HEK293 (cell line): Measurements from ENCODE around the gene EFCC1.
A peak's percentile ranks its signal among the peaks of the same experiment; 100 is the strongest.

Experiments
- CTCF ChIA-PET: fragments of 350-600 bp; formaldehyde crosslinking; extraction: SDS; loops from one replicate; lab custom pipeline; 2021; ENCODE audit warnings: antibody characterized with exemption; lab: Yijun Ruan, JAX
- POLR2A ChIA-PET: fragments of 300-600 bp; formaldehyde crosslinking; extraction: SDS; loops from one replicate; lab custom pipeline; 2020; ENCODE audit warnings: antibody characterized with exemption, inconsistent platforms; lab: Yijun Ruan, JAX
- H3K27ac ChIP-seq: fragments of 200-500 bp; sonication (Bioruptor generic); 2 replicates; pipeline ENCODE4 v1.5.1; 2014; ENCODE audit warnings: low read depth, low read length, control low read depth, inconsistent platforms; ENCODE audit errors: extremely low read depth
- H3K36me3 ChIP-seq, 2 experiments: fragments of 200-500 bp in 1 of 2; sonication (Bioruptor generic) in 1 of 2; 1 replicate in 1 of 2; 2 replicates in 1 of 2; pipeline ENCODE4 v1.5.1; 2014 to 2017; ENCODE audit warnings: inconsistent platforms in 2 of 2, low read length in 2 of 2; ENCODE audit not compliant: control insufficient read depth in 2 of 2, insufficient read depth in 1 of 2
- H3K4me1 ChIP-seq: fragments of 200-500 bp; sonication (Bioruptor generic); 2 replicates; pipeline ENCODE4 v1.5.1; 2014; ENCODE audit warnings: mild to moderate bottlenecking, low read length, inconsistent platforms; ENCODE audit not compliant: control insufficient read depth, insufficient read depth
- H3K4me3 ChIP-seq: 2 replicates; pipeline ENCODE4 v1.5.1; 2011; ENCODE audit warnings: low read depth, mild to moderate bottlenecking, control low read depth, low read length, moderate library complexity
- H3K9me3 ChIP-seq: fragments of 200-500 bp; sonication (Bioruptor generic); 2 replicates; pipeline ENCODE4 v1.5.1; 2014; ENCODE audit warnings: low read depth, low read length, inconsistent platforms; ENCODE audit not compliant: control insufficient read depth, insufficient read depth
- AEBP2 ChIP-seq: fragments of 450-650 bp; formaldehyde crosslinking; IDR thresholded peaks from 2 replicates; pipeline ENCODE4 v1.5.1; 2016; ENCODE audit warnings: missing biosample characterization, missing genetic modification characterization, borderline replicate concordance
- RBAK ChIP-seq: fragments of 450-650 bp; formaldehyde crosslinking; IDR thresholded peaks from 2 replicates; pipeline ENCODE4 v1.5.1; 2016; ENCODE audit warnings: missing biosample characterization, missing genetic modification characterization
- ZBTB17 ChIP-seq: fragments of 450-650 bp; formaldehyde crosslinking; IDR thresholded peaks from 2 replicates; pipeline ENCODE4 v1.5.1; 2016; ENCODE audit warnings: missing biosample characterization, missing genetic modification characterization
- ZEB2 ChIP-seq: fragments of 450-650 bp; formaldehyde crosslinking; IDR thresholded peaks from 2 replicates; pipeline ENCODE4 v1.5.1; 2016; ENCODE audit warnings: missing biosample characterization, missing genetic modification characterization
- ZFP69B ChIP-seq: fragments of 450-650 bp; formaldehyde crosslinking; IDR thresholded peaks from 2 replicates; pipeline ENCODE4 v1.5.1; 2016; ENCODE audit warnings: missing biosample characterization, missing genetic modification characterization
- ZNF473 ChIP-seq: fragments of 450-650 bp; formaldehyde crosslinking; IDR thresholded peaks from 2 replicates; pipeline ENCODE4 v1.5.1; 2017; ENCODE audit warnings: missing biosample characterization, missing genetic modification characterization
- ZNF48 ChIP-seq: fragments of 450-650 bp; formaldehyde crosslinking; IDR thresholded peaks from 2 replicates; pipeline ENCODE4 v1.5.1; 2016; ENCODE audit warnings: missing biosample characterization, missing genetic modification characterization
- ZNF510 ChIP-seq: fragments of 450-650 bp; formaldehyde crosslinking; IDR thresholded peaks from 2 replicates; pipeline ENCODE4 v1.5.1; 2018; ENCODE audit warnings: mild to moderate bottlenecking, missing genetic modification characterization, missing biosample characterization; ENCODE audit not compliant: insufficient replicate concordance
- ZNF623 ChIP-seq: fragments of 450-650 bp; formaldehyde crosslinking; IDR thresholded peaks from 2 replicates; pipeline ENCODE4 v1.5.1; 2016; ENCODE audit warnings: missing biosample characterization, missing genetic modification characterization
- ZNF670 ChIP-seq: fragments of 450-650 bp; formaldehyde crosslinking; IDR thresholded peaks from 2 replicates; pipeline ENCODE4 v1.5.1; 2016; ENCODE audit warnings: missing biosample characterization, missing genetic modification characterization, low read depth
- ZNF776 ChIP-seq: fragments of 450-650 bp; formaldehyde crosslinking; IDR thresholded peaks from 2 replicates; pipeline ENCODE4 v1.5.0; 2017; ENCODE audit warnings: missing biosample characterization, missing genetic modification characterization, borderline replicate concordance
- ZNF785 ChIP-seq: fragments of 450-650 bp; formaldehyde crosslinking; IDR thresholded peaks from 2 replicates; pipeline ENCODE4 v1.5.1; 2016; ENCODE audit warnings: missing biosample characterization, missing genetic modification characterization
- ZSCAN4 ChIP-seq: fragments of 450-650 bp; formaldehyde crosslinking; IDR thresholded peaks from 2 replicates; pipeline ENCODE4 v1.5.1; 2017; ENCODE audit warnings: missing biosample characterization, missing genetic modification characterization
- TF ChIP-seq, protein P1 (sequence below): fragments of 450-650 bp; formaldehyde crosslinking; IDR thresholded peaks from 2 replicates; pipeline ENCODE4 v1.5.1; 2016; ENCODE audit warnings: missing biosample characterization, missing genetic modification characterization
- TF ChIP-seq, protein P2 (sequence below): fragments of 450-650 bp; formaldehyde crosslinking; IDR thresholded peaks from 2 replicates; pipeline ENCODE4 v1.5.1; 2016; ENCODE audit warnings: missing biosample characterization, missing genetic modification characterization, borderline replicate concordance
- TF ChIP-seq, protein P3 (sequence below): fragments of 450-650 bp; formaldehyde crosslinking; IDR thresholded peaks from 2 replicates; pipeline ENCODE4 v1.5.1; 2016; ENCODE audit warnings: missing biosample characterization, missing genetic modification characterization
- TF ChIP-seq, protein P4 (sequence below): fragments of 450-650 bp; formaldehyde crosslinking; IDR thresholded peaks from 2 replicates; pipeline ENCODE4 v1.5.1; 2017; ENCODE audit warnings: missing biosample characterization, missing genetic modification characterization

The EFCC1 gene

GRCh38 chr3:128994581-128995546, 6.2 kb upstream of the EFCC1 start:
- H3K36me3 ChIP-seq, result no peaks in the 10 kb centered on the region
- no peaks in the 10 kb centered on the region for H3K4me1 ChIP-seq
- H3K27ac ChIP-seq, result no peak overlapping the region
- CTCF ChIA-PET, result interaction anchor here (0.6 to 3.4 kb wide), 3 partner anchors 24 to 41 kb away, joined by 3 to 25 read pairs (median 3); no protein-coding TSS in a partner anchor
- TF ChIP-seq ZNF623 (tag by site-specific recombination) (peak; percentile 53), ZNF776 (tag by site-specific recombination) (no peak)
- POLR2A ChIA-PET, result no interaction called here
- no peaks in the 10 kb centered on the region for H3K9me3 ChIP-seq
- H3K4me3 ChIP-seq, result no peak overlapping the region

DNA sequence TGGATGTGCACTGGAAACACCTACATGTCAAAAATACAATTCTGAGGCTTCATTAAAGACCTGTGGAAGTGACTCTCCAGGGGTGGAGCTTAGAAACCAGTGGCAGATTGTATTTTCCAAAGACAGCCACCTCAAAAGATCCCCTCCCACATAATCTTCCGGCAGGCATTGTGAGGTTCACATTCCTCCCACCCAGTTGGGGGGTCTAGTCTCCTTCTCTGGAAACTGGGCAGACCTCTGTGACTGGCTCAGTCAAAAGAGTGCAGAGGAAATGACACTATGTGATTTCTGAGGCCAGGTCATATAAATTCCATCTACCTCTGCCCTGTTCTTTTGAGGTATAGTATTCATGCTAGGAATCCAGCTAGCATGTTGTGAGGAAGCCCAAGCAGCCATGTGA, 5.4 kb upstream of the EFCC1 start:
- no peak overlapping the region for H3K4me3 ChIP-seq
- H3K4me1 ChIP-seq, result no peaks in the 10 kb centered on the region
- no peaks in the 10 kb centered on the region for H3K36me3 ChIP-seq
- CTCF ChIA-PET, result interaction anchor here (0.5 to 3.4 kb wide), 4 partner anchors 20 to 40 kb away, joined by 3 to 25 read pairs (median 3); no protein-coding TSS in a partner anchor
- H3K9me3 ChIP-seq, result no peaks in the 10 kb centered on the region
- no peak overlapping the region for H3K27ac ChIP-seq
- POLR2A ChIA-PET, result no interaction called here
- no peak for TF ChIP-seq ZNF48 (tag by site-specific recombination)
- no peak for TF ChIP-seq ZSCAN4 (tag by site-specific recombination)
- TF ChIP-seq, protein P1, sequence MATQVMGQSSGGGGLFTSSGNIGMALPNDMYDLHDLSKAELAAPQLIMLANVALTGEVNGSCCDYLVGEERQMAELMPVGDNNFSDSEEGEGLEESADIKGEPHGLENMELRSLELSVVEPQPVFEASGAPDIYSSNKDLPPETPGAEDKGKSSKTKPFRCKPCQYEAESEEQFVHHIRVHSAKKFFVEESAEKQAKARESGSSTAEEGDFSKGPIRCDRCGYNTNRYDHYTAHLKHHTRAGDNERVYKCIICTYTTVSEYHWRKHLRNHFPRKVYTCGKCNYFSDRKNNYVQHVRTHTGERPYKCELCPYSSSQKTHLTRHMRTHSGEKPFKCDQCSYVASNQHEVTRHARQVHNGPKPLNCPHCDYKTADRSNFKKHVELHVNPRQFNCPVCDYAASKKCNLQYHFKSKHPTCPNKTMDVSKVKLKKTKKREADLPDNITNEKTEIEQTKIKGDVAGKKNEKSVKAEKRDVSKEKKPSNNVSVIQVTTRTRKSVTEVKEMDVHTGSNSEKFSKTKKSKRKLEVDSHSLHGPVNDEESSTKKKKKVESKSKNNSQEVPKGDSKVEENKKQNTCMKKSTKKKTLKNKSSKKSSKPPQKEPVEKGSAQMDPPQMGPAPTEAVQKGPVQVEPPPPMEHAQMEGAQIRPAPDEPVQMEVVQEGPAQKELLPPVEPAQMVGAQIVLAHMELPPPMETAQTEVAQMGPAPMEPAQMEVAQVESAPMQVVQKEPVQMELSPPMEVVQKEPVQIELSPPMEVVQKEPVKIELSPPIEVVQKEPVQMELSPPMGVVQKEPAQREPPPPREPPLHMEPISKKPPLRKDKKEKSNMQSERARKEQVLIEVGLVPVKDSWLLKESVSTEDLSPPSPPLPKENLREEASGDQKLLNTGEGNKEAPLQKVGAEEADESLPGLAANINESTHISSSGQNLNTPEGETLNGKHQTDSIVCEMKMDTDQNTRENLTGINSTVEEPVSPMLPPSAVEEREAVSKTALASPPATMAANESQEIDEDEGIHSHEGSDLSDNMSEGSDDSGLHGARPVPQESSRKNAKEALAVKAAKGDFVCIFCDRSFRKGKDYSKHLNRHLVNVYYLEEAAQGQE (tag by site-specific recombination), result no peak
- no peak for TF ChIP-seq ZBTB17 (tag by site-specific recombination)
- no peak for TF ChIP-seq ZNF785 (tag by site-specific recombination)
- TF ChIP-seq, protein P2, sequence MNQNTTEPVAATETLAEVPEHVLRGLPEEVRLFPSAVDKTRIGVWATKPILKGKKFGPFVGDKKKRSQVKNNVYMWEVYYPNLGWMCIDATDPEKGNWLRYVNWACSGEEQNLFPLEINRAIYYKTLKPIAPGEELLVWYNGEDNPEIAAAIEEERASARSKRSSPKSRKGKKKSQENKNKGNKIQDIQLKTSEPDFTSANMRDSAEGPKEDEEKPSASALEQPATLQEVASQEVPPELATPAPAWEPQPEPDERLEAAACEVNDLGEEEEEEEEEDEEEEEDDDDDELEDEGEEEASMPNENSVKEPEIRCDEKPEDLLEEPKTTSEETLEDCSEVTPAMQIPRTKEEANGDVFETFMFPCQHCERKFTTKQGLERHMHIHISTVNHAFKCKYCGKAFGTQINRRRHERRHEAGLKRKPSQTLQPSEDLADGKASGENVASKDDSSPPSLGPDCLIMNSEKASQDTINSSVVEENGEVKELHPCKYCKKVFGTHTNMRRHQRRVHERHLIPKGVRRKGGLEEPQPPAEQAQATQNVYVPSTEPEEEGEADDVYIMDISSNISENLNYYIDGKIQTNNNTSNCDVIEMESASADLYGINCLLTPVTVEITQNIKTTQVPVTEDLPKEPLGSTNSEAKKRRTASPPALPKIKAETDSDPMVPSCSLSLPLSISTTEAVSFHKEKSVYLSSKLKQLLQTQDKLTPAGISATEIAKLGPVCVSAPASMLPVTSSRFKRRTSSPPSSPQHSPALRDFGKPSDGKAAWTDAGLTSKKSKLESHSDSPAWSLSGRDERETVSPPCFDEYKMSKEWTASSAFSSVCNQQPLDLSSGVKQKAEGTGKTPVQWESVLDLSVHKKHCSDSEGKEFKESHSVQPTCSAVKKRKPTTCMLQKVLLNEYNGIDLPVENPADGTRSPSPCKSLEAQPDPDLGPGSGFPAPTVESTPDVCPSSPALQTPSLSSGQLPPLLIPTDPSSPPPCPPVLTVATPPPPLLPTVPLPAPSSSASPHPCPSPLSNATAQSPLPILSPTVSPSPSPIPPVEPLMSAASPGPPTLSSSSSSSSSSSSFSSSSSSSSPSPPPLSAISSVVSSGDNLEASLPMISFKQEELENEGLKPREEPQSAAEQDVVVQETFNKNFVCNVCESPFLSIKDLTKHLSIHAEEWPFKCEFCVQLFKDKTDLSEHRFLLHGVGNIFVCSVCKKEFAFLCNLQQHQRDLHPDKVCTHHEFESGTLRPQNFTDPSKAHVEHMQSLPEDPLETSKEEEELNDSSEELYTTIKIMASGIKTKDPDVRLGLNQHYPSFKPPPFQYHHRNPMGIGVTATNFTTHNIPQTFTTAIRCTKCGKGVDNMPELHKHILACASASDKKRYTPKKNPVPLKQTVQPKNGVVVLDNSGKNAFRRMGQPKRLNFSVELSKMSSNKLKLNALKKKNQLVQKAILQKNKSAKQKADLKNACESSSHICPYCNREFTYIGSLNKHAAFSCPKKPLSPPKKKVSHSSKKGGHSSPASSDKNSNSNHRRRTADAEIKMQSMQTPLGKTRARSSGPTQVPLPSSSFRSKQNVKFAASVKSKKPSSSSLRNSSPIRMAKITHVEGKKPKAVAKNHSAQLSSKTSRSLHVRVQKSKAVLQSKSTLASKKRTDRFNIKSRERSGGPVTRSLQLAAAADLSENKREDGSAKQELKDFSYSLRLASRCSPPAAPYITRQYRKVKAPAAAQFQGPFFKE, result no peak
- TF ChIP-seq, protein P3, sequence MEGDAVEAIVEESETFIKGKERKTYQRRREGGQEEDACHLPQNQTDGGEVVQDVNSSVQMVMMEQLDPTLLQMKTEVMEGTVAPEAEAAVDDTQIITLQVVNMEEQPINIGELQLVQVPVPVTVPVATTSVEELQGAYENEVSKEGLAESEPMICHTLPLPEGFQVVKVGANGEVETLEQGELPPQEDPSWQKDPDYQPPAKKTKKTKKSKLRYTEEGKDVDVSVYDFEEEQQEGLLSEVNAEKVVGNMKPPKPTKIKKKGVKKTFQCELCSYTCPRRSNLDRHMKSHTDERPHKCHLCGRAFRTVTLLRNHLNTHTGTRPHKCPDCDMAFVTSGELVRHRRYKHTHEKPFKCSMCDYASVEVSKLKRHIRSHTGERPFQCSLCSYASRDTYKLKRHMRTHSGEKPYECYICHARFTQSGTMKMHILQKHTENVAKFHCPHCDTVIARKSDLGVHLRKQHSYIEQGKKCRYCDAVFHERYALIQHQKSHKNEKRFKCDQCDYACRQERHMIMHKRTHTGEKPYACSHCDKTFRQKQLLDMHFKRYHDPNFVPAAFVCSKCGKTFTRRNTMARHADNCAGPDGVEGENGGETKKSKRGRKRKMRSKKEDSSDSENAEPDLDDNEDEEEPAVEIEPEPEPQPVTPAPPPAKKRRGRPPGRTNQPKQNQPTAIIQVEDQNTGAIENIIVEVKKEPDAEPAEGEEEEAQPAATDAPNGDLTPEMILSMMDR, result no peak
- TF ChIP-seq ZEB2 (tag by site-specific recombination), result no peak
- TF ChIP-seq, protein P4, sequence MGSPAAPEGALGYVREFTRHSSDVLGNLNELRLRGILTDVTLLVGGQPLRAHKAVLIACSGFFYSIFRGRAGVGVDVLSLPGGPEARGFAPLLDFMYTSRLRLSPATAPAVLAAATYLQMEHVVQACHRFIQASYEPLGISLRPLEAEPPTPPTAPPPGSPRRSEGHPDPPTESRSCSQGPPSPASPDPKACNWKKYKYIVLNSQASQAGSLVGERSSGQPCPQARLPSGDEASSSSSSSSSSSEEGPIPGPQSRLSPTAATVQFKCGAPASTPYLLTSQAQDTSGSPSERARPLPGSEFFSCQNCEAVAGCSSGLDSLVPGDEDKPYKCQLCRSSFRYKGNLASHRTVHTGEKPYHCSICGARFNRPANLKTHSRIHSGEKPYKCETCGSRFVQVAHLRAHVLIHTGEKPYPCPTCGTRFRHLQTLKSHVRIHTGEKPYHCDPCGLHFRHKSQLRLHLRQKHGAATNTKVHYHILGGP (tag by site-specific recombination), result no peak
- no peak for TF ChIP-seq ZNF473 (tag by site-specific recombination)
- TF ChIP-seq RBAK (tag by site-specific recombination), result no peak
- TF ChIP-seq ZNF510 (tag by site-specific recombination), result no peak
- TF ChIP-seq ZFP69B (tag by site-specific recombination), result no peak
- TF ChIP-seq ZNF670 (tag by site-specific recombination), result no peak
- TF ChIP-seq AEBP2 (tag by site-specific recombination), result no peak
